ENCODE measurements around the gene RPL21.

- TF ChIP-seq CTCF (IDR thresholded peaks at IDR 0.05), result no peak
- no peak for TF ChIP-seq POLR2A (IDR thresholded peaks at IDR 0.05)
Observed at GRCh38 chr13:27266917-27267316, 15.6 kb downstream of the RPL21 start.

All from body of pancreas (tissue), 4 donors.